Body of pancreas (tissue), 4 donors: ENCODE results near the gene SLC5A7.

Experiments
- POLR2A ChIP-seq, 3 donors: fragments of 450-650 bp; IDR thresholded peaks; one replicate each; pipeline ENCODE4 v1.6.1; 2016; ENCODE audit warnings: antibody characterized with exemption in 3 of 3, mild to moderate bottlenecking in 2 of 3
- TF ChIP-seq, protein P1 (sequence below), 7 experiments: fragments of 450-650 bp in 4 of 7; fragments of 200-600 bp in 3 of 7; sonication (generic) in 3 of 7; IDR thresholded peaks; one replicate each; pipeline ENCODE4 v1.5.1; 2016 to 2019; ENCODE audit warnings: antibody characterized with exemption in 7 of 7

GRCh38 chr2:107999158-107999557 is 12.8 kb downstream of the SLC5A7 start:
- TF ChIP-seq POLR2A (IDR thresholded peaks at IDR 0.05) = no peak
- TF ChIP-seq, protein P1, sequence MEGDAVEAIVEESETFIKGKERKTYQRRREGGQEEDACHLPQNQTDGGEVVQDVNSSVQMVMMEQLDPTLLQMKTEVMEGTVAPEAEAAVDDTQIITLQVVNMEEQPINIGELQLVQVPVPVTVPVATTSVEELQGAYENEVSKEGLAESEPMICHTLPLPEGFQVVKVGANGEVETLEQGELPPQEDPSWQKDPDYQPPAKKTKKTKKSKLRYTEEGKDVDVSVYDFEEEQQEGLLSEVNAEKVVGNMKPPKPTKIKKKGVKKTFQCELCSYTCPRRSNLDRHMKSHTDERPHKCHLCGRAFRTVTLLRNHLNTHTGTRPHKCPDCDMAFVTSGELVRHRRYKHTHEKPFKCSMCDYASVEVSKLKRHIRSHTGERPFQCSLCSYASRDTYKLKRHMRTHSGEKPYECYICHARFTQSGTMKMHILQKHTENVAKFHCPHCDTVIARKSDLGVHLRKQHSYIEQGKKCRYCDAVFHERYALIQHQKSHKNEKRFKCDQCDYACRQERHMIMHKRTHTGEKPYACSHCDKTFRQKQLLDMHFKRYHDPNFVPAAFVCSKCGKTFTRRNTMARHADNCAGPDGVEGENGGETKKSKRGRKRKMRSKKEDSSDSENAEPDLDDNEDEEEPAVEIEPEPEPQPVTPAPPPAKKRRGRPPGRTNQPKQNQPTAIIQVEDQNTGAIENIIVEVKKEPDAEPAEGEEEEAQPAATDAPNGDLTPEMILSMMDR (IDR thresholded peaks at IDR 0.05) = no peak
